SK-N-SH treated with all-trans-retinoic acid at 6 μM for 48 hours (cell line): ENCODE results near the gene TM9SF2.

Source experiments
- ATAC-seq: fragments of 200-7000 bp; cut with Tn5 transposase; 3 replicates; pipeline ENCODE4 v1.9.1; 2020; ENCODE audit warnings: mild to moderate bottlenecking, moderate library complexity
- ARNTL ChIP-seq: fragments of 450-650 bp; formaldehyde crosslinking; IDR thresholded peaks from 2 replicates; pipeline ENCODE4 v1.5.0; 2020; ENCODE audit warnings: low read depth, mild to moderate bottlenecking, moderate library complexity, borderline replicate concordance
- CREB5 ChIP-seq: fragments of 250-450 bp; sonication (Bioruptor Pico); IDR thresholded peaks from 2 replicates; pipeline ENCODE4 v1.5.1; 2020; ENCODE audit warnings: low read depth, mild to moderate bottlenecking, moderate library complexity
- CSDC2 ChIP-seq: fragments of 250-450 bp; sonication (Bioruptor Pico); IDR thresholded peaks from 2 replicates; pipeline ENCODE4 v1.5.0; 2020; ENCODE audit warnings: mild to moderate bottlenecking, moderate library complexity
- ESRRG ChIP-seq: fragments of 250-450 bp; sonication (Bioruptor Pico); IDR thresholded peaks from 2 replicates; pipeline ENCODE4 v1.6.1; 2021; ENCODE audit warnings: mild to moderate bottlenecking
- GLIS3 ChIP-seq: fragments of 250-450 bp; sonication (Bioruptor Pico); IDR thresholded peaks from 2 replicates; pipeline ENCODE4 v1.5.0; 2020; ENCODE audit warnings: mild to moderate bottlenecking, moderate library complexity
- ISL1 ChIP-seq: fragments of 250-450 bp; sonication (Bioruptor Pico); IDR thresholded peaks from 2 replicates; pipeline ENCODE4 v2.1.2; 2022; ENCODE audit warnings: mild to moderate bottlenecking, moderate library complexity
- OSR1 ChIP-seq: fragments of 250-450 bp; sonication (Bioruptor Pico); IDR thresholded peaks from 2 replicates; pipeline ENCODE4 v1.8.0; 2022; ENCODE audit warnings: moderate library complexity, mild to moderate bottlenecking, inconsistent platforms
- PPARA ChIP-seq: fragments of 250-450 bp; sonication (Bioruptor Pico); IDR thresholded peaks from 2 replicates; pipeline ENCODE4 v1.5.0; 2020; ENCODE audit warnings: mild to moderate bottlenecking, borderline replicate concordance
- RARB ChIP-seq: fragments of 250-450 bp; sonication (Bioruptor Pico); IDR thresholded peaks from 2 replicates; pipeline ENCODE4 v1.8.0; 2021; ENCODE audit warnings: mild to moderate bottlenecking, moderate library complexity
- SNAI2 ChIP-seq: fragments of 250-450 bp; sonication (Bioruptor Pico); IDR thresholded peaks from 2 replicates; pipeline ENCODE4 v1.5.0; 2020; ENCODE audit warnings: mild to moderate bottlenecking, moderate library complexity
- TCF4 ChIP-seq: fragments of 250-450 bp; sonication (Bioruptor Pico); IDR thresholded peaks from 2 replicates; pipeline ENCODE4 v1.8.0; 2021; ENCODE audit warnings: mild to moderate bottlenecking, moderate library complexity, borderline replicate concordance
- TOX ChIP-seq: fragments of 250-450 bp; sonication (Bioruptor Pico); IDR thresholded peaks from 2 replicates; pipeline ENCODE4 v1.8.0; 2021; ENCODE audit warnings: mild to moderate bottlenecking, moderate library complexity, borderline replicate concordance
- ZC3H10 ChIP-seq: fragments of 250-450 bp; sonication (Bioruptor Pico); IDR thresholded peaks from 2 replicates; pipeline ENCODE4 v1.5.1; 2021; ENCODE audit warnings: mild to moderate bottlenecking, moderate library complexity
- ZFP3 ChIP-seq: fragments of 250-450 bp; sonication (Bioruptor Pico); IDR thresholded peaks from 2 replicates; pipeline ENCODE4 v1.5.0; 2020; ENCODE audit warnings: mild to moderate bottlenecking, moderate library complexity
- ZFP30 ChIP-seq: fragments of 450-650 bp; formaldehyde crosslinking; IDR thresholded peaks from 2 replicates; pipeline ENCODE4 v1.5.0; 2022; ENCODE audit warnings: mild to moderate bottlenecking, moderate library complexity
- ZNF565 ChIP-seq: fragments of 450-650 bp; formaldehyde crosslinking; conservative IDR thresholded peaks from 2 replicates; pipeline ENCODE4 v1.5.0; 2020; ENCODE audit warnings: low read depth, mild to moderate bottlenecking, moderate library complexity
- ZNF70 ChIP-seq: fragments of 450-650 bp; formaldehyde crosslinking; IDR thresholded peaks from 2 replicates; pipeline ENCODE4 v1.5.0; 2020; ENCODE audit warnings: mild to moderate bottlenecking, moderate library complexity
- ZNF8 ChIP-seq: fragments of 450-650 bp; formaldehyde crosslinking; IDR thresholded peaks from 2 replicates; pipeline ENCODE4 v1.5.0; 2020; ENCODE audit warnings: mild to moderate bottlenecking, moderate library complexity
- TF ChIP-seq, protein P1 (sequence below): fragments of 250-450 bp; sonication (Bioruptor Pico); IDR thresholded peaks from 2 replicates; pipeline ENCODE4 v1.8.0; 2021; ENCODE audit warnings: low read depth, mild to moderate bottlenecking, moderate library complexity, borderline replicate concordance
- TF ChIP-seq, protein P2 (sequence below): fragments of 250-450 bp; sonication (Bioruptor Pico); IDR thresholded peaks from 2 replicates; pipeline ENCODE4 v1.8.0; 2020; ENCODE audit warnings: mild to moderate bottlenecking, moderate library complexity, borderline replicate concordance
- TF ChIP-seq, protein P3 (sequence below): fragments of 250-450 bp; sonication (Bioruptor Pico); IDR thresholded peaks from 2 replicates; pipeline ENCODE4 v1.5.1; 2021; ENCODE audit warnings: mild to moderate bottlenecking, moderate library complexity

Gene TM9SF2

GRCh38 chr13:99507986-99508385 lies 6.7 kb downstream of the TM9SF2 start (continued):
- TF ChIP-seq TOX, result no peak
- TF ChIP-seq, protein P1, sequence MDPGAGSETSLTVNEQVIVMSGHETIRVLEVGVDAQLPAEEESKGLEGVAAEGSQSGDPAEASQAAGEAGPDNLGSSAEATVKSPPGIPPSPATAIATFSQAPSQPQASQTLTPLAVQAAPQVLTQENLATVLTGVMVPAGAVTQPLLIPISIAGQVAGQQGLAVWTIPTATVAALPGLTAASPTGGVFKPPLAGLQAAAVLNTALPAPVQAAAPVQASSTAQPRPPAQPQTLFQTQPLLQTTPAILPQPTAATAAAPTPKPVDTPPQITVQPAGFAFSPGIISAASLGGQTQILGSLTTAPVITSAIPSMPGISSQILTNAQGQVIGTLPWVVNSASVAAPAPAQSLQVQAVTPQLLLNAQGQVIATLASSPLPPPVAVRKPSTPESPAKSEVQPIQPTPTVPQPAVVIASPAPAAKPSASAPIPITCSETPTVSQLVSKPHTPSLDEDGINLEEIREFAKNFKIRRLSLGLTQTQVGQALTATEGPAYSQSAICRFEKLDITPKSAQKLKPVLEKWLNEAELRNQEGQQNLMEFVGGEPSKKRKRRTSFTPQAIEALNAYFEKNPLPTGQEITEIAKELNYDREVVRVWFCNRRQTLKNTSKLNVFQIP (CRISPR knock-in tag), result no peak

- no peak for TF ChIP-seq SNAI2 (CRISPR knock-in tag)
- TF ChIP-seq ZFP3, result no peak
- no peak for TF ChIP-seq ESRRG
- TF ChIP-seq GLIS3 (CRISPR knock-in tag), result no peak
- no peak for TF ChIP-seq PPARA (CRISPR knock-in tag)
- no peak for TF ChIP-seq TCF4 (CRISPR knock-in tag)
- no peak for TF ChIP-seq CREB5 (CRISPR knock-in tag)
- no peak for ATAC-seq
Observed at GRCh38 chr13:99509479-99509878, 8.2 kb downstream of the TM9SF2 start.

DNA sequence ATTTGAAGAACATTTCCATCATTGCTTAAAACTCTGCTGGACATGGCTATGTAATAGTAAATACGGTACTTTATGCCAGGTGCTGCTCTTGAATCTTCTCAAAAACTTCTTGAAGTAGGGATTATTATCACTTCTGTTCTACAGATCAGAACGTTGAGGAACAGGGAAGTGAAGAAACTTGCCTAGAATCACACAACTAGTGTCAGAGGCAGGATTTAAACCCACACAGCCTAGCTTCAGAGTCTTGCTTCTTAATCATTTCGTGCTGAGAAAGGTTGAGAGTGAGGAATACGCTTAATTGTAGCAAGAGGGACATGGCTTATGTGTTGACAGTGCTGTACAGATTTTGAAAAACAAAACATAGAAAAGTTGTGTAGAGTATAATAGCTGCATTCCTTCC lies 13.5 kb downstream of the TM9SF2 start:
- TF ChIP-seq ARNTL (CRISPR knock-in tag) (no peak), ISL1 (CRISPR knock-in tag) (no peak), RARB (no peak), OSR1 (no peak), ZNF70 (CRISPR knock-in tag) (no peak), ZC3H10 (no peak), GLIS3 (CRISPR knock-in tag) (no peak), ZNF8 (CRISPR knock-in tag) (no peak), PPARA (CRISPR knock-in tag) (no peak), ZFP3 (no peak)
- TF ChIP-seq, protein P1 (CRISPR knock-in tag), result no peak
- TF ChIP-seq, protein P2, sequence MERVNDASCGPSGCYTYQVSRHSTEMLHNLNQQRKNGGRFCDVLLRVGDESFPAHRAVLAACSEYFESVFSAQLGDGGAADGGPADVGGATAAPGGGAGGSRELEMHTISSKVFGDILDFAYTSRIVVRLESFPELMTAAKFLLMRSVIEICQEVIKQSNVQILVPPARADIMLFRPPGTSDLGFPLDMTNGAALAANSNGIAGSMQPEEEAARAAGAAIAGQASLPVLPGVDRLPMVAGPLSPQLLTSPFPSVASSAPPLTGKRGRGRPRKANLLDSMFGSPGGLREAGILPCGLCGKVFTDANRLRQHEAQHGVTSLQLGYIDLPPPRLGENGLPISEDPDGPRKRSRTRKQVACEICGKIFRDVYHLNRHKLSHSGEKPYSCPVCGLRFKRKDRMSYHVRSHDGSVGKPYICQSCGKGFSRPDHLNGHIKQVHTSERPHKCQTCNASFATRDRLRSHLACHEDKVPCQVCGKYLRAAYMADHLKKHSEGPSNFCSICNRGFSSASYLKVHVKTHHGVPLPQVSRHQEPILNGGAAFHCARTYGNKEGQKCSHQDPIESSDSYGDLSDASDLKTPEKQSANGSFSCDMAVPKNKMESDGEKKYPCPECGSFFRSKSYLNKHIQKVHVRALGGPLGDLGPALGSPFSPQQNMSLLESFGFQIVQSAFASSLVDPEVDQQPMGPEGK (CRISPR knock-in tag), result no peak
- TF ChIP-seq, protein P3, sequence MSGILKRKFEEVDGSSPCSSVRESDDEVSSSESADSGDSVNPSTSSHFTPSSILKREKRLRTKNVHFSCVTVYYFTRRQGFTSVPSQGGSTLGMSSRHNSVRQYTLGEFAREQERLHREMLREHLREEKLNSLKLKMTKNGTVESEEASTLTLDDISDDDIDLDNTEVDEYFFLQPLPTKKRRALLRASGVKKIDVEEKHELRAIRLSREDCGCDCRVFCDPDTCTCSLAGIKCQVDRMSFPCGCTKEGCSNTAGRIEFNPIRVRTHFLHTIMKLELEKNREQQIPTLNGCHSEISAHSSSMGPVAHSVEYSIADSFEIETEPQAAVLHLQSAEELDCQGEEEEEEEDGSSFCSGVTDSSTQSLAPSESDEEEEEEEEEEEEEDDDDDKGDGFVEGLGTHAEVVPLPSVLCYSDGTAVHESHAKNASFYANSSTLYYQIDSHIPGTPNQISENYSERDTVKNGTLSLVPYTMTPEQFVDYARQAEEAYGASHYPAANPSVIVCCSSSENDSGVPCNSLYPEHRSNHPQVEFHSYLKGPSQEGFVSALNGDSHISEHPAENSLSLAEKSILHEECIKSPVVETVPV (CRISPR knock-in tag), result no peak
- no peak for ATAC-seq

DNA sequence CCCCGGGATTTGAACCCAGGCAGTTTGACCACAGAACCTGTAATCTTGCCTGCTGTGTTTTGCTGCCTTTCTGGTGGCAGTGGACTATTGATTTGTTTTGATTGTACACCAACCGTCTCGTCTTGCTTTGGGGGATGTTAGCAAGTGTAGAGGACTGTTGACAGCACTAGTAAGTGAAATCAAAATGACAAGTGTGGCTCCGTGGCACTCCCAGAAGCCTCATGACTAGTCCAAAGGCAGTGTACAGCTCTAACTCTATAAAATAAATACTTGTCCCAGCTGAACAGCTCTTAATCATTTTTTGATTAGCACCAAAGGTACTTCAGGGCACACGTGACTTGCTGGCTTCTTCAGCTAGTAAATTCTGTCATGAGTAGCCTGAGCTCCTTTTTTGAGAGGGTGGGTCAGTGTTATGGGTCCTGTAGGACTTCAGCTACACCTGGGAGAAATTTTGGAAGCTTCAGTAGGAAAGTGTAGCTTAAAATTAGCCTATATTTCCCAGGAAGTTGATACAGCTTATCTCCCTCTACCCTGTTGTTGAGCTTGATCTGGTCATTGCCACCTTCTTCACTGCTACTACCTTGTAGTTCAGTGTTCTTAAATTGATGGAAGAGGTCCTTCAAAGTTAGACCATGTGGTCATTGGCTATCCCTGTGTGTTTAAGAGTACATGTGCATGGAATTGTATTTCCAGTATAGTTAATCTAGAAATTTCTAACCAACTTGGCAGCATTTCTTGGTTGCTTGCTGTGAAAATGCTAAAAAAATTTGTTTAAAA lies 15.1 kb downstream of the TM9SF2 start:
- ATAC-seq, result no peak
- TF ChIP-seq ZNF565 (CRISPR knock-in tag), result no peak
- no peak for TF ChIP-seq ZFP3
- TF ChIP-seq, protein P2 (CRISPR knock-in tag), result no peak
- no peak for TF ChIP-seq GLIS3 (CRISPR knock-in tag)
- no peak for TF ChIP-seq ESRRG
- no peak for TF ChIP-seq CSDC2 (CRISPR knock-in tag)
- TF ChIP-seq ZFP30 (CRISPR knock-in tag), result no peak
- no peak for TF ChIP-seq ZNF70 (CRISPR knock-in tag)
- no peak for TF ChIP-seq ZC3H10
- TF ChIP-seq ZNF8 (CRISPR knock-in tag), result no peak
- no peak for TF ChIP-seq ARNTL (CRISPR knock-in tag)
- TF ChIP-seq TCF4 (CRISPR knock-in tag), result no peak
- no peak for TF ChIP-seq RARB
- TF ChIP-seq, protein P1 (CRISPR knock-in tag), result no peak
- TF ChIP-seq TOX, result no peak
- TF ChIP-seq, all 23 proteins: peak for 0
